ENCODE measurements around the gene ACR. TPM values are rescaled to one million over a fixed set of nuclear protein-coding genes. Genes with fewer than 3 reads are reported as not detected.
A peak's percentile ranks its signal among the peaks of the same experiment; 100 is the strongest.

Gene ACR
- total RNA-seq, 4 donors from 2014 or later = 0.27 to 1.4 TPM; not detected in 2

DNA sequence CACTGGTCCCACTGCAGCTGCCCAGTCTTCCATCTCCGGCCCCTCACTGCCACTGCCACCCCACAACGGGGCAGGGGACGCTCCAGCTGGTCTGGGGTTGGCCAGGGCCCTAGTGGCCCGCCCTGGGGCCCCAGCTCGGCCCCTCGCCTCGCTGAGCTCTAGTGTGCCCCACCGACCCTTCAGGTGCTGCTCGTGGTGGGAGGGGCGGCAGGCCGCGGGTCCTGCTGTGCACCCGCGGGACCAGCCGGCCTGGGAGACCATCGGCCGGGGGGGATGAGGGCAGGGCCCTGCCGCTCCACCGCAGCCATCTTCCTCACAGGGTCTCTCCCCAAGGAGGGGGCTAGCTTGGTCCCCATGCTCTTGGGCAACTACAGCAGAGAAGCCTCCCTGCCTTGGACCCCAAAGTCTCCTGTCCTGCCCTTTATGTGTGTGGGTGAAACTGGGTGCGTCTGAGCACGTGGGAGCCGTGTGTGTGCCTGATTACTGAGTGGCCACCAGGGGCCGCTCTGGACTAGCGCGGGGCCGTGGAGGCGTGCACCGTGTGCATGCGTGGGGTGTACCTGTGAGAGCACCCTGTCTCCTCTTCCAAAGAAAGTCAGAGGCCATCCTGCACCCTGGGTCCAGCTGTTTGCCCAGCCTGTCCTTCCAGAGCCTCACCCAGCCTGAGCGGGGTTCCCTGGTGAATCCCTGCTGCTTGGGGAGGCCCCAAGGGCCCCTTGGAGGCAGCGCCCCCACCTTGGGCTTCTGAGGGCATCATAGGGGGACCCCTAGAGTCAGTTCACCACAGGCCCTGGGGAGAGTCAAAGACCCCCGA, 6.0 kb upstream of the ACR start:
- no peaks in the 10 kb centered on the region for H3K27me3 ChIP-seq
- no peak overlapping the region for H3K27ac ChIP-seq
- H3K36me3 ChIP-seq = no peaks in the 10 kb centered on the region
- H3K4me3 ChIP-seq (replicated peaks in 1 of 3) = no peak overlapping the region
- intact Hi-C loops (cut with DNase I) = no loop called here
- 45 to 52% methylated on average over 18 to 20 of the region's 32 CpGs for WGBS, 2 donors
- H3K9me3 ChIP-seq = no peaks in the 10 kb centered on the region
- TF ChIP-seq POLR2A (IDR thresholded peaks at IDR 0.05) = no peak
- TF ChIP-seq, protein P1, sequence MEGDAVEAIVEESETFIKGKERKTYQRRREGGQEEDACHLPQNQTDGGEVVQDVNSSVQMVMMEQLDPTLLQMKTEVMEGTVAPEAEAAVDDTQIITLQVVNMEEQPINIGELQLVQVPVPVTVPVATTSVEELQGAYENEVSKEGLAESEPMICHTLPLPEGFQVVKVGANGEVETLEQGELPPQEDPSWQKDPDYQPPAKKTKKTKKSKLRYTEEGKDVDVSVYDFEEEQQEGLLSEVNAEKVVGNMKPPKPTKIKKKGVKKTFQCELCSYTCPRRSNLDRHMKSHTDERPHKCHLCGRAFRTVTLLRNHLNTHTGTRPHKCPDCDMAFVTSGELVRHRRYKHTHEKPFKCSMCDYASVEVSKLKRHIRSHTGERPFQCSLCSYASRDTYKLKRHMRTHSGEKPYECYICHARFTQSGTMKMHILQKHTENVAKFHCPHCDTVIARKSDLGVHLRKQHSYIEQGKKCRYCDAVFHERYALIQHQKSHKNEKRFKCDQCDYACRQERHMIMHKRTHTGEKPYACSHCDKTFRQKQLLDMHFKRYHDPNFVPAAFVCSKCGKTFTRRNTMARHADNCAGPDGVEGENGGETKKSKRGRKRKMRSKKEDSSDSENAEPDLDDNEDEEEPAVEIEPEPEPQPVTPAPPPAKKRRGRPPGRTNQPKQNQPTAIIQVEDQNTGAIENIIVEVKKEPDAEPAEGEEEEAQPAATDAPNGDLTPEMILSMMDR (IDR thresholded peaks at IDR 0.05) = peak; percentile 49 to 63 (median 58)
- peak; percentile 26 to 32 for DNase-seq
- peaks cover 0 to 11% of the 10 kb centered on the region in 2 donors for H3K4me1 ChIP-seq

DNA sequence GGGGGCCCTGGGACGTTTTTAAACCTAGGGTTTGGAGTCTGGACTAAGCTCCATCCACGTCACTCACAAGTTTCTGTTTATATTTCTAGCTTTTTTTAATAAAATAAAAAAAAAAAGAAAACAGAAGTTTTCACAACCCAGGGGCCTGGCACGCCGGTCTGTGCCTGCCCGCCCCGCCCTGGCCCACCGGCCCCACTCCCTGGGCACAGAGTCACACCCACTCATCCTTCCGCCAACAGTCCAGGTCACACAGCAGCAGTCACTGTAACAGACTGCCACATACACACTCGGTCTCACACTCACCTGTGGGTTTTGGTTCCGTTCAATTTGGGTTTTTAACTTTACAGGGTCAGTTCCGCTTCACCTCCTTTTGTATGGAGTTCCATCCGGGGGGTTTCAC, 5.3 kb upstream of the ACR start:
- Histone ChIP-seq H3K27ac (no peak overlapping the region), H3K9me3 (no peaks in the 10 kb centered on the region), H3K4me1 (peaks cover 0 to 11% of the 10 kb centered on the region in 2 donors), H3K36me3 (no peaks in the 10 kb centered on the region), H3K4me3 (replicated peaks in 1 of 3) (no peak overlapping the region), H3K27me3 (no peaks in the 10 kb centered on the region)
- DNase-seq = no peak
- TF ChIP-seq, protein P1 (IDR thresholded peaks at IDR 0.05) = no peak
- TF ChIP-seq POLR2A (IDR thresholded peaks at IDR 0.05) = no peak
- intact Hi-C loops (cut with DNase I) = no loop called here
- 73 to 79% methylated on average over 12 of the region's 12 CpGs for WGBS, 2 donors

DNA sequence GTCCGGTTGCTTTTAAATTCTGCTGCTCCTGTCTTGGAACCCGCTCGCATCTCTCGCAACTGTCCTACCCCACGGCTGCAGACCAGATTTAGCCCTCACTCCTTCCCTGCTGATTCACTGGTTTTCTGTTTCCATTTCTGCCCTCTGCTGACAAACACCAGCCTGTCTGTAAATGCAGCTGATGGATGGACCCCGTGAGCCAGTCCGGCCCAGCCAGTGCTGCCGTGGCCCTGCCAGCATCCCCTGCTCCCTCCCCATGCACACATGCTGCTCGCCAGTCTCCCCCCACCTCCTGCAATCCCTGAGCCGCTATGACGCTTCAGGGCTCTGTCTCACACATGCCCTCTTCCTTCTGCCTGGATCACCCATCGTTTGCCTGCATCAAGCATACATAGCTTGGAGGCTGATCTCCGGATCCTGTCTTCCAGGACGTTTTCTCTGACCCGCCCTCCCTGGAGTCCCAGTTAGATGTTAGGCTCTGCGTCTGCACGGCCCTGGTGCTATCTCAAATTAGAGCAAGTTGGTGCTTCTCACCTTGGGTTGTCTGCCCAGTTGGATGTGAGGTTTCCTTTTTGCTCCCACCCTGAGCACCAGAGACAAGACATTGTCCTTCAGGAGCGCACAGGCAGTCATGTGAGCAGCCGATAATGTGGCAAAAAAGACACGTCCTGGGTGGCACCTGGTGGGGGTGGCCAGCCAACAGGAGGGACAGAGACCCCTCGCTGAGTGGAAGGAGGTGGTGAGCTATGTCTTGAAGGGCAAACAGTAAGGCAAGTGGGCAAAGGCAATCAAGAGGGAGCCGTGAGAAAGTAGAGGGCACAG, 4.3 kb upstream of the ACR start:
- DNase-seq = no peak
- intact Hi-C loops (cut with DNase I) = no loop called here
- Histone ChIP-seq H3K27me3 (no peaks in the 10 kb centered on the region), H3K36me3 (no peaks in the 10 kb centered on the region), H3K4me1 (peaks cover 0 to 11% of the 10 kb centered on the region in 2 donors), H3K9me3 (no peaks in the 10 kb centered on the region), H3K4me3 (replicated peaks in 1 of 3) (no peak overlapping the region), H3K27ac (no peak overlapping the region)
- TF ChIP-seq, protein P1 (IDR thresholded peaks at IDR 0.05) = no peak
- TF ChIP-seq POLR2A (IDR thresholded peaks at IDR 0.05) = no peak
- 58 to 59% methylated on average over 22 of the region's 22 CpGs for WGBS, 2 donors

DNA sequence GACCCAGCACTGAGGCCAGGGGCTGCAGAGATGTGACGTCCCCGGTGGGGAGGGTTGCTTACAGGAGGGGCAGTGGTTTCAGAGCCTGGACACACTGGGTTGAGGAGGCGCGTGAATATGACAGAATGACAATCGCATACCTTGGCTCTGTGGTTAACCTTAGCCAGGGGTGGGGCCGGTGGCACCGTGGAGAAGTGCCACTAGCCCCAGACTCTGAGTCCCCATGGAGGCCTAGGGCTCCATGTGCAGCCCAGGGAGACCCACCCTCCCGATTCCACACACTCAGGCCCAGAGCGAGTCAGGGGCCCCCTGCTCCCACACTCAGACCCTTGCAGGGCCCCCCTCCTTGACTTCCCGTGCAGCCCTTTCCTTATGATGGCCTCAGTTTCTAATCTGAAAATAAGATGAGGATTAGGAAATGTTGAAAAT, 3.6 kb upstream of the ACR start:
- H3K36me3 ChIP-seq = no peaks in the 10 kb centered on the region
- intact Hi-C loops (cut with DNase I) = no loop called here
- no peak overlapping the region for H3K27ac ChIP-seq
- DNase-seq = no peak
- H3K4me1 ChIP-seq = peaks cover 0 to 11% of the 10 kb centered on the region in 2 donors
- H3K27me3 ChIP-seq = no peaks in the 10 kb centered on the region
- no peaks in the 10 kb centered on the region for H3K9me3 ChIP-seq
- H3K4me3 ChIP-seq (replicated peaks in 1 of 3) = no peak overlapping the region
- 83 to 84% methylated on average over 10 of the region's 10 CpGs for WGBS, 2 donors
- TF ChIP-seq, protein P1 (IDR thresholded peaks at IDR 0.05) = no peak
- no peak for TF ChIP-seq POLR2A (IDR thresholded peaks at IDR 0.05)
